Measurements from ENCODE around the gene PUM1.

Gene PUM1

GRCh38 chr1:30988045-30988444 lies 77.5 kb downstream of the PUM1 start:
- peaks cover 4% of the 10 kb centered on the region for H3K36me3 ChIP-seq (ENCODE audit: control insufficient read depth, insufficient read depth, low read length)

GRCh38 chr1:30986755-30987154 lies 78.8 kb downstream of the PUM1 start:
- Histone ChIP-seq H3K27ac (ENCODE audit: low read depth, low read length) (no peak overlapping the region), H3K18ac (ENCODE audit: low read length) (no peak overlapping the region), H2BK5ac (ENCODE audit: low read length) (no peak overlapping the region), H3K56ac (ENCODE audit: low read length) (no peak overlapping the region), H4K5ac (ENCODE audit: low read length) (no peak overlapping the region), H4K8ac (ENCODE audit: low read depth, low read length) (no peak overlapping the region), H3K4me3 (ENCODE audit: low read length) (no peak overlapping the region), H2BK120ac (ENCODE audit: low read depth, low read length) (no peak overlapping the region), H3K4me2 (ENCODE audit: low read length) (no peak overlapping the region), H2AK5ac (ENCODE audit: low read length) (no peak overlapping the region), H3K4ac (ENCODE audit: low read depth, low read length) (no peak overlapping the region), H3K79me1 (ENCODE audit: low read length) (peaks cover 11% of the 10 kb centered on the region), H3K36me3 (ENCODE audit: control insufficient read depth, insufficient read depth, low read length) (peaks cover 2% of the 10 kb centered on the region), H3K79me2 (ENCODE audit: control insufficient read depth, insufficient read depth, low read length) (peaks cover 62% of the 10 kb centered on the region), H3K23ac (ENCODE audit: low read length) (no peak overlapping the region), H3K27me3 (ENCODE audit: insufficient read depth, low read length, poor library complexity) (no peaks in the 10 kb centered on the region), H3K9ac (ENCODE audit: low read length) (no peak overlapping the region), H2BK15ac (replicated peaks; ENCODE audit: low read depth) (no peak overlapping the region), H3K4me1 (ENCODE audit: control insufficient read depth, low read depth, low read length) (peaks cover 2% of the 10 kb centered on the region)
- no CpG with 5 or more reads among the region's 3 CpGs for WGBS (ENCODE audit: extremely low coverage, insufficient coverage, low lambda C conversion rate)
- DNase-seq = no peak

More at GRCh38 chr1:30988045-30988444, 77.5 kb downstream of the PUM1 start:
- Histone ChIP-seq H3K4me1 (ENCODE audit: control insufficient read depth, low read depth, low read length) (peaks cover 3% of the 10 kb centered on the region), H3K23ac (ENCODE audit: low read length) (no peak overlapping the region), H3K27me3 (ENCODE audit: insufficient read depth, low read length, poor library complexity) (no peaks in the 10 kb centered on the region), H3K4me2 (ENCODE audit: low read length) (no peak overlapping the region), H4K8ac (ENCODE audit: low read depth, low read length) (no peak overlapping the region), H3K4me3 (ENCODE audit: low read length) (no peak overlapping the region), H3K27ac (ENCODE audit: low read depth, low read length) (no peak overlapping the region), H4K5ac (ENCODE audit: low read length) (no peak overlapping the region), H3K18ac (ENCODE audit: low read length) (no peak overlapping the region), H3K79me1 (ENCODE audit: low read length) (peaks cover 15% of the 10 kb centered on the region), H2BK15ac (replicated peaks; ENCODE audit: low read depth) (no peak overlapping the region), H2BK5ac (ENCODE audit: low read length) (no peak overlapping the region), H3K56ac (ENCODE audit: low read length) (no peak overlapping the region), H2AK5ac (ENCODE audit: low read length) (no peak overlapping the region), H3K79me2 (ENCODE audit: control insufficient read depth, insufficient read depth, low read length) (peaks cover 64% of the 10 kb centered on the region), H3K9ac (ENCODE audit: low read length) (no peak overlapping the region), H3K4ac (ENCODE audit: low read depth, low read length) (no peak overlapping the region), H2BK120ac (ENCODE audit: low read depth, low read length) (no peak overlapping the region)
- WGBS (ENCODE audit: extremely low coverage, insufficient coverage, low lambda C conversion rate) = no CpG with 5 or more reads among the region's 1 CpG
- no peak for DNase-seq

GRCh38 chr1:30984991-30985503 lies 80.5 kb downstream of the PUM1 start:
- Histone ChIP-seq H3K4me2 (ENCODE audit: low read length) (no peak overlapping the region), H4K8ac (ENCODE audit: low read depth, low read length) (no peak overlapping the region), H3K18ac (ENCODE audit: low read length) (no peak overlapping the region), H2BK15ac (replicated peaks; ENCODE audit: low read depth) (no peak overlapping the region), H2BK120ac (ENCODE audit: low read depth, low read length) (no peak overlapping the region), H2BK5ac (ENCODE audit: low read length) (no peak overlapping the region), H3K9ac (ENCODE audit: low read length) (no peak overlapping the region), H4K5ac (ENCODE audit: low read length) (no peak overlapping the region), H2AK5ac (ENCODE audit: low read length) (no peak overlapping the region), H3K36me3 (ENCODE audit: control insufficient read depth, insufficient read depth, low read length) (peaks cover 2% of the 10 kb centered on the region), H3K4me1 (ENCODE audit: control insufficient read depth, low read depth, low read length) (peaks cover 2% of the 10 kb centered on the region), H3K79me2 (ENCODE audit: control insufficient read depth, insufficient read depth, low read length) (peaks cover 56% of the 10 kb centered on the region), H3K4me3 (ENCODE audit: low read length) (no peak overlapping the region), H3K79me1 (ENCODE audit: low read length) (peaks cover 10% of the 10 kb centered on the region), H3K27ac (ENCODE audit: low read depth, low read length) (no peak overlapping the region), H3K56ac (ENCODE audit: low read length) (no peak overlapping the region), H3K4ac (ENCODE audit: low read depth, low read length) (no peak overlapping the region), H3K23ac (ENCODE audit: low read length) (no peak overlapping the region), H3K27me3 (ENCODE audit: insufficient read depth, low read length, poor library complexity) (no peaks in the 10 kb centered on the region)
- no peak for DNase-seq
- WGBS (ENCODE audit: extremely low coverage, insufficient coverage, low lambda C conversion rate) = no CpG with 5 or more reads among the region's 4 CpGs

- Histone ChIP-seq H3K79me2 (ENCODE audit: control insufficient read depth, insufficient read depth, low read length) (peaks cover 52% of the 10 kb centered on the region), H3K18ac (ENCODE audit: low read length) (no peak overlapping the region), H4K8ac (ENCODE audit: low read depth, low read length) (no peak overlapping the region), H2BK120ac (ENCODE audit: low read depth, low read length) (no peak overlapping the region), H3K23ac (ENCODE audit: low read length) (no peak overlapping the region), H3K79me1 (ENCODE audit: low read length) (peaks cover 13% of the 10 kb centered on the region), H3K4me1 (ENCODE audit: control insufficient read depth, low read depth, low read length) (peaks cover 2% of the 10 kb centered on the region), H2BK15ac (replicated peaks; ENCODE audit: low read depth) (no peak overlapping the region), H3K4ac (ENCODE audit: low read depth, low read length) (no peak overlapping the region), H3K36me3 (ENCODE audit: control insufficient read depth, insufficient read depth, low read length) (peaks cover 4% of the 10 kb centered on the region), H3K27me3 (ENCODE audit: insufficient read depth, low read length, poor library complexity) (no peaks in the 10 kb centered on the region), H2AK5ac (ENCODE audit: low read length) (no peak overlapping the region), H3K4me2 (ENCODE audit: low read length) (no peak overlapping the region), H3K27ac (ENCODE audit: low read depth, low read length) (no peak overlapping the region), H3K56ac (ENCODE audit: low read length) (no peak overlapping the region), H4K5ac (ENCODE audit: low read length) (no peak overlapping the region), H3K9ac (ENCODE audit: low read length) (no peak overlapping the region), H3K4me3 (ENCODE audit: low read length) (no peak overlapping the region), H2BK5ac (ENCODE audit: low read length) (no peak overlapping the region)
- WGBS (ENCODE audit: extremely low coverage, insufficient coverage, low lambda C conversion rate) = no CpG with 5 or more reads among the region's 4 CpGs
- DNase-seq = no peak
Observed at GRCh38 chr1:30984165-30984889, 81.2 kb downstream of the PUM1 start.

GRCh38 chr1:30982937-30983336 lies 82.6 kb downstream of the PUM1 start:
- Histone ChIP-seq H3K27ac (ENCODE audit: low read depth, low read length) (no peak overlapping the region), H2AK5ac (ENCODE audit: low read length) (no peak overlapping the region), H3K79me1 (ENCODE audit: low read length) (peaks cover 11% of the 10 kb centered on the region), H3K4me2 (ENCODE audit: low read length) (no peak overlapping the region), H3K4ac (ENCODE audit: low read depth, low read length) (no peak overlapping the region), H3K79me2 (ENCODE audit: control insufficient read depth, insufficient read depth, low read length) (peaks cover 40% of the 10 kb centered on the region), H3K27me3 (ENCODE audit: insufficient read depth, low read length, poor library complexity) (no peaks in the 10 kb centered on the region), H4K8ac (ENCODE audit: low read depth, low read length) (no peak overlapping the region), H3K9ac (ENCODE audit: low read length) (no peak overlapping the region), H2BK120ac (ENCODE audit: low read depth, low read length) (no peak overlapping the region), H3K4me3 (ENCODE audit: low read length) (no peak overlapping the region), H4K5ac (ENCODE audit: low read length) (no peak overlapping the region), H2BK15ac (replicated peaks; ENCODE audit: low read depth) (no peak overlapping the region), H3K36me3 (ENCODE audit: control insufficient read depth, insufficient read depth, low read length) (peaks cover 2% of the 10 kb centered on the region), H2BK5ac (ENCODE audit: low read length) (no peak overlapping the region), H3K56ac (ENCODE audit: low read length) (no peak overlapping the region), H3K18ac (ENCODE audit: low read length) (no peak overlapping the region), H3K23ac (ENCODE audit: low read length) (no peak overlapping the region), H3K4me1 (ENCODE audit: control insufficient read depth, low read depth, low read length) (no peaks in the 10 kb centered on the region)
- no CpG with 5 or more reads among the region's 1 CpG for WGBS (ENCODE audit: extremely low coverage, insufficient coverage, low lambda C conversion rate)
- no peak for DNase-seq

GRCh38 chr1:30982431-30982830 lies 83.1 kb downstream of the PUM1 start:
- H4K5ac ChIP-seq (ENCODE audit: low read length) = no peak overlapping the region
- no peak overlapping the region for H4K8ac ChIP-seq (ENCODE audit: low read depth, low read length)
- no peak overlapping the region for H3K4me2 ChIP-seq (ENCODE audit: low read length)
- H3K56ac ChIP-seq (ENCODE audit: low read length) = no peak overlapping the region
- no peak overlapping the region for H2BK15ac ChIP-seq (replicated peaks; ENCODE audit: low read depth)
- no peaks in the 10 kb centered on the region for H3K27me3 ChIP-seq (ENCODE audit: insufficient read depth, low read length, poor library complexity)
- no peaks in the 10 kb centered on the region for H3K4me1 ChIP-seq (ENCODE audit: control insufficient read depth, low read depth, low read length)
- H3K79me1 ChIP-seq (ENCODE audit: low read length) = peaks cover 14% of the 10 kb centered on the region
- no peak overlapping the region for H2AK5ac ChIP-seq (ENCODE audit: low read length)
- H3K4ac ChIP-seq (ENCODE audit: low read depth, low read length) = no peak overlapping the region
- DNase-seq = no peak
- no peak overlapping the region for H2BK120ac ChIP-seq (ENCODE audit: low read depth, low read length)
- H3K4me3 ChIP-seq (ENCODE audit: low read length) = no peak overlapping the region
- peaks cover 41% of the 10 kb centered on the region for H3K79me2 ChIP-seq (ENCODE audit: control insufficient read depth, insufficient read depth, low read length)
- no peak overlapping the region for H3K27ac ChIP-seq (ENCODE audit: low read depth, low read length)
- H2BK5ac ChIP-seq (ENCODE audit: low read length) = no peak overlapping the region
- no peak overlapping the region for H3K9ac ChIP-seq (ENCODE audit: low read length)
- H3K18ac ChIP-seq (ENCODE audit: low read length) = no peak overlapping the region
- peaks cover 2% of the 10 kb centered on the region for H3K36me3 ChIP-seq (ENCODE audit: control insufficient read depth, insufficient read depth, low read length)
- H3K23ac ChIP-seq (ENCODE audit: low read length) = no peak overlapping the region
